ENCODE results near the gene MAP7.

The MAP7 gene

GRCh38 chr6:136528477-136528876 lies 21.7 kb downstream of the MAP7 start:
- no peak for DNase-seq

GRCh38 chr6:136527831-136528230 lies 22.4 kb downstream of the MAP7 start:
- no peak for DNase-seq

- DNase-seq: no peak
These were observed 23.3 kb downstream of the MAP7 start for GRCh38 chr6:136526937-136527336.

- peak; percentile 58 for DNase-seq
These were observed 23.9 kb downstream of the MAP7 start for GRCh38 chr6:136526196-136526930.

- DNase-seq: no peak
These were observed 24.5 kb downstream of the MAP7 start for GRCh38 chr6:136525586-136526195.

GRCh38 chr6:136524936-136525413 lies 25.2 kb downstream of the MAP7 start:
- DNase-seq: peak; percentile 39

- DNase-seq: peak; percentile 59
These were observed 25.8 kb downstream of the MAP7 start for GRCh38 chr6:136524339-136524935.

GRCh38 chr6:136523196-136523595 lies 27.0 kb downstream of the MAP7 start:
- no peak for DNase-seq

- no peak for DNase-seq
These were observed 27.6 kb downstream of the MAP7 start for GRCh38 chr6:136522636-136523035.

GRCh38 chr6:136521911-136522310 lies 28.3 kb downstream of the MAP7 start:
- DNase-seq: no peak

GRCh38 chr6:136521427-136521826 lies 28.8 kb downstream of the MAP7 start:
- DNase-seq: no peak

GRCh38 chr6:136520517-136520916 lies 29.7 kb downstream of the MAP7 start:
- DNase-seq: no peak

GRCh38 chr6:136517582-136517981 lies 32.6 kb downstream of the MAP7 start:
- no peak for DNase-seq

- no peak for DNase-seq
These were observed 33.2 kb downstream of the MAP7 start for GRCh38 chr6:136517002-136517401.

GRCh38 chr6:136514591-136514990 lies 35.6 kb downstream of the MAP7 start:
- DNase-seq: no peak

GRCh38 chr6:136511926-136512325 lies 38.3 kb downstream of the MAP7 start:
- DNase-seq: no peak

- DNase-seq: no peak
These were observed 38.8 kb downstream of the MAP7 start for GRCh38 chr6:136511397-136511796.

- DNase-seq: no peak
These were observed 39.4 kb downstream of the MAP7 start for GRCh38 chr6:136510782-136511181.

GRCh38 chr6:136510299-136510698 lies 39.9 kb downstream of the MAP7 start:
- DNase-seq: no peak

GRCh38 chr6:136508725-136509392 lies 41.4 kb downstream of the MAP7 start:
- no peak for DNase-seq

GRCh38 chr6:136506124-136506799 lies 44.0 kb downstream of the MAP7 start:
- no peak for DNase-seq

GRCh38 chr6:136503303-136504029 lies 46.8 kb downstream of the MAP7 start:
- DNase-seq: no peak

Data from DMS153 (cell line).